OCI-LY7 (cell line): ENCODE results near the gene RFX3.

Experiments used
- CTCF ChIP-seq: fragments of 200-600 bp; sonication (generic); conservative IDR thresholded peaks from 2 replicates; pipeline ENCODE4 v1.5.1; 2014; ENCODE audit warnings: mild to moderate bottlenecking, antibody characterized with exemption, low read length, moderate library complexity, mixed read lengths
- EZH2phosphoT487 ChIP-seq: fragments of 200-600 bp; sonication (generic); IDR thresholded peaks from 2 replicates; pipeline ENCODE4 v1.6.1; 2018; ENCODE audit warnings: low read depth, borderline replicate concordance, mild to moderate bottlenecking, mixed run types, antibody characterized with exemption, low read length, moderate library complexity, mixed read lengths

GRCh38 chr9:3541206-3541605 lies 15.4 kb upstream of the RFX3 start:
- TF ChIP-seq CTCF: no peak
- no peak for TF ChIP-seq EZH2phosphoT487
